ENCODE data around the gene CDIPT.
A peak's percentile ranks its signal among the peaks of the same experiment; 100 is the strongest.

- TF ChIP-seq CTCF (IDR thresholded peaks at IDR 0.05 in 4 of 5, conservative IDR thresholded peaks at IDR 0.05 in 1 of 5), result peak; percentile 72 to 93 (median 84)
- TF ChIP-seq POLR2A (IDR thresholded peaks at IDR 0.05), result no peak
These were observed 14.4 kb downstream of the CDIPT start for GRCh38 chr16:29848420-29849297.

Data from gastrocnemius medialis (tissue), 4 donors.